Tibial nerve (tissue), 4 donors: Measurements from ENCODE around the gene IL1RAPL2.

Experiments
- CTCF ChIP-seq, 5 experiments: fragments of 200-600 bp in 3 of 5; fragments of 450-650 bp in 2 of 5; sonication (generic) in 3 of 5; IDR thresholded peaks; one replicate each; pipeline ENCODE4 v1.5.1; 2016 to 2019; ENCODE audit warnings: antibody characterized with exemption in 5 of 5, mild to moderate bottlenecking in 3 of 5, moderate library complexity in 2 of 5
- EP300 ChIP-seq, 2 donors: sonication (generic); formaldehyde crosslinking; IDR thresholded peaks; one replicate each; pipeline ENCODE4 v1.6.1; 2017; ENCODE audit warnings: antibody characterized with exemption in 2 of 2, mild to moderate bottlenecking in 1 of 2
- POLR2A ChIP-seq, 2 donors: fragments of 450-650 bp; IDR thresholded peaks; one replicate each; pipeline ENCODE4 v1.6.1; 2017; ENCODE audit warnings: antibody characterized with exemption in 2 of 2, mild to moderate bottlenecking in 2 of 2, moderate library complexity in 2 of 2

GRCh38 chrX:105150036-105150435 is 584.0 kb downstream of the IL1RAPL2 start:
- TF ChIP-seq CTCF (IDR thresholded peaks at IDR 0.05) (no peak), POLR2A (IDR thresholded peaks at IDR 0.05) (no peak), EP300 (IDR thresholded peaks at IDR 0.05) (no peak)
